GM12875 (cell line): ENCODE measurements around the gene ACP4.
"Not testable (repeated sequence)": the region's sequence is repeated elsewhere in the genome, so short reads cannot be mapped to it uniquely, and the experiment has no call there.

ENCODE experiments used
- H3K4me3 ChIP-seq: one replicate; pipeline ENCODE4 v1.5.1; 2011; ENCODE audit warnings: low read depth, low read length, control low read depth
- TF ChIP-seq, protein P1 (sequence below): IDR thresholded peaks from 2 replicates; pipeline ENCODE4 v1.5.1; 2011; ENCODE audit warnings: low read depth, mild to moderate bottlenecking, control low read depth, inconsistent platforms, low read length, moderate library complexity, borderline replicate concordance; ENCODE audit not compliant: insufficient read depth

ACP4 gene

DNA sequence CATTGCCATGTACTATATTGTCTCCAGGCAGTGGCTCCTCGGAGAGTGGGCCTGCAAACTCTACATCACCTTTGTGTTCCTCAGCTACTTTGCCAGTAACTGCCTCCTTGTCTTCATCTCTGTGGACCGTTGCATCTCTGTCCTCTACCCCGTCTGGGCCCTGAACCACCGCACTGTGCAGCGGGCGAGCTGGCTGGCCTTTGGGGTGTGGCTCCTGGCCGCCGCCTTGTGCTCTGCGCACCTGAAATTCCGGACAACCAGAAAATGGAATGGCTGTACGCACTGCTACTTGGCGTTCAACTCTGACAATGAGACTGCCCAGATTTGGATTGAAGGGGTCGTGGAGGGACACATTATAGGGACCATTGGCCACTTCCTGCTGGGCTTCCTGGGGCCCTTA is 19.3 kb upstream of the ACP4 start:
- TF ChIP-seq, protein P1, sequence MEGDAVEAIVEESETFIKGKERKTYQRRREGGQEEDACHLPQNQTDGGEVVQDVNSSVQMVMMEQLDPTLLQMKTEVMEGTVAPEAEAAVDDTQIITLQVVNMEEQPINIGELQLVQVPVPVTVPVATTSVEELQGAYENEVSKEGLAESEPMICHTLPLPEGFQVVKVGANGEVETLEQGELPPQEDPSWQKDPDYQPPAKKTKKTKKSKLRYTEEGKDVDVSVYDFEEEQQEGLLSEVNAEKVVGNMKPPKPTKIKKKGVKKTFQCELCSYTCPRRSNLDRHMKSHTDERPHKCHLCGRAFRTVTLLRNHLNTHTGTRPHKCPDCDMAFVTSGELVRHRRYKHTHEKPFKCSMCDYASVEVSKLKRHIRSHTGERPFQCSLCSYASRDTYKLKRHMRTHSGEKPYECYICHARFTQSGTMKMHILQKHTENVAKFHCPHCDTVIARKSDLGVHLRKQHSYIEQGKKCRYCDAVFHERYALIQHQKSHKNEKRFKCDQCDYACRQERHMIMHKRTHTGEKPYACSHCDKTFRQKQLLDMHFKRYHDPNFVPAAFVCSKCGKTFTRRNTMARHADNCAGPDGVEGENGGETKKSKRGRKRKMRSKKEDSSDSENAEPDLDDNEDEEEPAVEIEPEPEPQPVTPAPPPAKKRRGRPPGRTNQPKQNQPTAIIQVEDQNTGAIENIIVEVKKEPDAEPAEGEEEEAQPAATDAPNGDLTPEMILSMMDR, result no peak

DNA sequence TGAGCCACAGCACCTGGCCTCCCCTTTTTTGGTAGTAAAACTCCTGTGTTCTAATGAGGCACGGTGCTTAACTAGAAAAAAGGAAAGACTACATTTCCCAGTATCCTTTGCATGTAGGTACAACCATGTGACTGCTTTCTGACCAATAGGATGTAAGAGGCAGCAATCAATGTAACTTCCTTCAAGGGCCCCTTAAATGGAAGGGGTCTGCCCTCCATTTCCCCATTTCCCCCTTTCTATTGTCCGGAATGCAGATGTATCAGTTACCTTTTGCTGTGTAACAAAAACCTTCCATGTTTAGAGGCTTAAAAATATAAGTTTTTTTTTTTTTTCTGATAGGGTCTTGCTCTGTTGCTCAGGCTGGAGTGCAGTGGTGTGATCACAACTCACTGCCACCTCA is 17.7 kb upstream of the ACP4 start:
- TF ChIP-seq, protein P1, result no peak
- no peak overlapping the region for H3K4me3 ChIP-seq

More for the DNA sequence above, 19.3 kb upstream of the ACP4 start:
- H3K4me3 ChIP-seq, result no peak overlapping the region

DNA sequence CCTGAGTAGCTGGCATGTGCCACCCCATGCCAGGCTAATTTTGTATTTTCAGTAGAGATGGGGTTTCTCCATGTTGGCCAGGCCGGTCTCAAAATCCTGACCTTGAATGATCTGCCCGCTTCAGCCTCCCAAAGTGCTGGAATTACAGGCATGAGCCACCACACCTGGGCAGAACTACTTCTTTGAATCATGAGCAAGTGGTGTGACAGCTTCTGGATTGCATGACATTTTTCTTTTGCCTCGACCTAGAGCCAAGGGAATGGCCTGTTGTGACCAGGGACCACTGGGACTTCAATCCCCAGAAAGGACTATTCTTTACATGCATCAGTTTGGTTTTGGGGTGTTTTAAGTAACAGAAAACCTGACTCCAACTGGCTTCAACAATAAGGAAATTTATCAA is 17.3 kb upstream of the ACP4 start:
- not testable (repeated sequence) for H3K4me3 ChIP-seq

DNA sequence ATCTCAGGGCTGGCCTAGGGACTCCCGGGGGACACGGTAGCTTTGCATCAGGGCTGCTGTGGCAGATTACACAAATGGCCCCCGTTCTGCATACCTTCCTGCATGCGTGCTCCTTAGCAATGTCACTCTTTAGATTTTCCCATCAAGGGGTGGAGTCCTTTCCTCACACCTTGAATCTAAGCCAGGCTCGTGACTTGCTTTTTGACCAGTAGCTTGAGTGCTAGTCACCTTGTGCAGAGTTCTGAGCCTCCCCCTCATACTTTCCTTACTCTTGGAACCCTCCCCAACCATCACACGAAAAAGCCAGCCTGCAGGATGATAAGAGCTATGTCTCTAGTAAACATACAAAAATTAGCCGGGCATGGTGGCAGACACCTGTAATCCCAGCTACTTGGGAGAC is 16.8 kb upstream of the ACP4 start:
- not testable (repeated sequence) for H3K4me3 ChIP-seq

GRCh38 chr19:50776131-50776530 is 14.1 kb upstream of the ACP4 start:
- TF ChIP-seq, protein P1, result no peak
- no peak overlapping the region for H3K4me3 ChIP-seq

DNA sequence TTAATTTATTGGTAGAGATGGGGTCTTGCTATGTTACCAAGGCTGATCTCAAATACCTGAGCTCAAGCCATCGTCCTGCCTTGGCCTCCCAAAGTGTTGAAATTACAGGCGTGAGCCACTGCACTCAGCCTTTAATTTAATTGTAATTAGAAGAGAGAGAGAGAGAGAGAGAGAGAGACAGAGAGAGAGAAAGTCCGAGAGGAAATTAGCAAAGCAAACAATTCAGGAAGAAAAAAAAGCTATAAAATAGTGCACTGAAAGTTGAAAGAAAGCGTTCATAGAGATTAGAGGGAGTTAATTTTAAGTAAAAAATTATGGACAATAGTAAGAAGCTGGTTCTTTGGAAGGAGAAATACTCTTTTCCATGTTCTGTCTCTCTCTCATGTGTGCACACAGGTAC is 13.0 kb upstream of the ACP4 start:
- TF ChIP-seq, protein P1, result no peak
- H3K4me3 ChIP-seq, result no peak overlapping the region

GRCh38 chr19:50777830-50778303 is 12.3 kb upstream of the ACP4 start:
- TF ChIP-seq, protein P1, result no peak
- H3K4me3 ChIP-seq, result no peak overlapping the region

GRCh38 chr19:50778906-50779430 is 11.2 kb upstream of the ACP4 start:
- TF ChIP-seq, protein P1, result no peak
- H3K4me3 ChIP-seq, result no peak overlapping the region
